Left lobe of liver (tissue), 2 donors: ENCODE measurements around the gene MS4A1. TPM values are rescaled to one million over a fixed set of nuclear protein-coding genes. Genes with fewer than 3 reads are reported as not detected.
"Not testable (repeated sequence)": the region's sequence is repeated elsewhere in the genome, so short reads cannot be mapped to it uniquely, and the experiment has no call there.

ENCODE experiments used
- ATAC-seq: fragments of 200-7000 bp; cut with Tn5 transposase; one replicate; pipeline ENCODE4 v1.9.1; 2020; ENCODE audit warnings: mild to moderate bottlenecking, moderate library complexity
- DNase-seq: peaks from one replicate; pipeline ENCODE4 v3.0.0-alpha.2; 2020; ENCODE audit warnings: low spot score
- total RNA-seq: library from RNA; stranded (reverse); gene quantifications from one replicate; pipeline ENCODE4 v1.2.1, GENCODE V29; 2021
- donor health status: DM: no; HTN: no; CAD: no; lungs with moderate emphysema.
- donor health status: DM: no; HTN: yes; CAD: no.

The MS4A1 gene
- total RNA-seq, 1 donor from 2014 or later, result 0.40 TPM

- DNase-seq (no peak), ATAC-seq (no peak)
Observed at GRCh38 chr11:60500276-60500910, 44.7 kb downstream of the MS4A1 start.

- DNase-seq (no peak), ATAC-seq (no peak)
Observed at GRCh38 chr11:60502221-60502775, 46.7 kb downstream of the MS4A1 start.

DNA sequence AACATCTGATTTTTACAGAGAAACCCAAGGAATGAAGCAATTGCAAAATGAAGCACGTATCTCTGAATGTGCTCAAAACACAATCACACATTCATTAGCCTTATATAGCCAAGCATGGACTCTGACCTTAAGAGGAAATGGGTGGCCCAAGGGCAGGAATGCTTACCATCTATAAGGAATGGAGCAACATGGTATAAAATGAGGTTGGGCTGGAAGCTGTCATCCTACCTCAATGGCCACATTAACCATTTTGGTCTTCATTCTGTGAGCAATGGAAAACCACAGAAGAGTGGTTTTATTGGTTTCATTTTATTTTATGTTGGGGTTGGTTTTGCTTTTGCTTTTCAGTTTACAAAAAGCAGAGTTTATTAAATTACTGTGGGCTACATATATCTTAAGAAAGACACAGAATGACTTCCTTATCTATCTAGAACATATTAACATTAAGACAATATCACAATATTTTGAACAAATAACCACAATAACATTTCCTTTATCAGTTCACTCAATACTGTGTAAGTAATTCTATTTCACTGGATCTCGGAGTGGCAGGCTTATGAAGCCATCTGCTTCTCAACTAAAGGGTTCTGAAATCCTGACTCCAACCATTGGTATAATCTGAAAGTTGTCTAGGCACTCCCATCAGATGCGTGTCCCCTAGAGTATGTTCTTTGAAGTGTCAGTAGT, 48.7 kb downstream of the MS4A1 start:
- ATAC-seq (no peak), DNase-seq (no peak)

DNA sequence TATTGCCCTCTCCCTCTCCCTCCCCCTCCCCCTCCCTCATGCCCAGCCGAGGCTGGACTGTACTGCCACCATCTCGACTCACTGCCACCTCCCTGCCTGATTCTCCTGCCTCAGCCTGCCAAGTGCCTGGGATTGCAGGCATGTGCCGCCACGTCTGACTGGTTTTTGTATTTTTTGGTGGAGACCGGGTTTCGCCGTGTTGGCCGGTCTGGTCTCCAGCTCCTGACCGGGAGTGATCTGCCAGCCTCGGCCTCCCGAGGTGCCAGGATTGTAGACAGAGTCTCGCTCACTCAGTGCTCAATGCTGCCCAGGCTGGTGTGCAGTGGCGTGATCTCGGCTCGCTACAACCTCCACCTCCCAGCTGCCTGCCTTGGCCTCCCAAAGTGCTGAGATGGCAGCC, 54.0 kb downstream of the MS4A1 start:
- not testable (repeated sequence) for DNase-seq, ATAC-seq

- ATAC-seq, DNase-seq: not testable (repeated sequence)
Observed at GRCh38 chr11:60510209-60510608, 54.6 kb downstream of the MS4A1 start.

DNA sequence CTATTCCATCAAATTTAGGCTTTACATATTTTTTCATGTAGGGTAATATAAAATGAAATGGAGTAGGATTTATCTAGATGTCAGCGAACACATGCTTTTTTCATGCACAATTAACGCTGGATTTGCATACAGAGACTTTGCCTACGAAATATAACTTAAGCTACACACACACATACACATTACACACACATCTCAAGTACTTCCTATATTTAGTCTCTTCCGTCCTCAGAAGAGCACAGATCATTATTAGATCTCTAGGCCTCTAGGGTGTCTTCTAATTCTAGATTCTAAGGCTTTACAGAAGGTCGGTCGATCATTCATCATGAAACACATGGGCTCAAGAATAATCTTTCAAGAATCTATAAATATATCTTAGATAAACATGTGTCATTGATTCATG, 55.7 kb downstream of the MS4A1 start:
- DNase-seq (no peak), ATAC-seq (no peak)

DNA sequence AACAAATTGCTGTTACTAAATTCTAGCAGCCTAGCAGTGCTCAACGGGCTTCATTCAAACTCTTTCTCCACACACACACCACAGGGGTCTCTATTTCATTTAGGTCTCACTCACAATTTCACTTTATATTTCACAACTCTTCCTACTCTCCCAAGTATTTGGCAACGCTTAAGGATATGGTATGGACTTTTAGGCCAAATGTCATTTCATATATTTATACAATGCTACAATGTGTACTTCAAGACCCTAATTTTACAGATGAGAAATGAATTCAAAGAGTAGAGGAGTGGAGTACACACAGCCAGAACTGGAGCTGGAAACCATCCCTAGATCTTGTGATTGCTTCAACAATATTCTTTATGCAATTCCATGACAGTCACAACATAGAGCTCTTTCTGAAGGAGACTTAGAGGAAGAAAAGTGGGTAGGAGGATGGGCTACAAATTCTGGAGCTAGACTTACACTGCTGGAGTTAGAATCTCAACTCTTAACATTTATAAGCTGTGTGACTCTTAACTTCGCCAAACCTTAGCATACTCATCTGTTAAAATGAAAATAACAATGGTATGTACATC, 57.1 kb downstream of the MS4A1 start:
- no peak for ATAC-seq
- no peak for DNase-seq

DNA sequence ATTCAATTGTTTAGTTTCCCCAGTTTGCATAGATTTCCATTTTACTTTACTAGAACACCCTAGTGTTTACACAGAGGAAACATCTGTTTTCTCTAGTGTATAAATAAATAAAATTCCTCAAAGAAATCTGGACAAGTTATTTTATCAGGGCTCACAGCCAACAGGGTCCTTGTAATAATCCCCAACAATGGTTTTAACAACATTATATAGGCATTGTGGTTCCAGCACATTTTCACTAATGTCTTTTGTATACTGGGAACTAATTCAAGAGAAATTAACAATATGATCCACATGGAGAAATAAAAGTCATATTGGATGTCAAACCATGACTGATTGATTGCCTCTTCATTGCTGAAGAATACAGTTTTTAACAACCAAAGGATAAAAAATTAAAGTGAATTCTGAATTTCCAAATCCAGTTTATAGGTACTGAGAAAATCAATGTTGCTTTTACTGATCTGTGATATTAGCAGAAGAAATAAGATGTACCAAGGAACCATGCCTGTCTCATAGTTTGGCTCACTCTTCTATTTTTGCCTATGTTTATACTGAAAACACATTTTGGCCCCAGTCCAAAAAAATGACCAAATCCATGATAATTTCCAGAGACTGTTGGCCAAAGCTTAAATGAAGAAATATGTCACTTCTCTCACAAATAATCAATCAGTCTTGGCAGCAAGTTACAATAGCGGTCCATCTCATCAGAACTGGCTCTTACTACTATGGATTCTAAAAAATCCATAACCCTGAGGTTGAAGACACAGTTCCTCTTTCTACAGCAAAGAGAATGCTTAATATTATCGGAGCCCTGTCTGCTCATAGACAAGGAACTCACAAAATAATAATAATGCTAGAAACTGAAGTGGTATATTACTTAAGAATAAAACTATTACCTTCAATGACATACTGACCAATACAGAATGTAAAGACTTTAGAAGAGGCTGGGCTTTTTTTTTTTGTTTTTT, 58.1 kb downstream of the MS4A1 start:
- no peak for DNase-seq
- ATAC-seq, result no peak

DNA sequence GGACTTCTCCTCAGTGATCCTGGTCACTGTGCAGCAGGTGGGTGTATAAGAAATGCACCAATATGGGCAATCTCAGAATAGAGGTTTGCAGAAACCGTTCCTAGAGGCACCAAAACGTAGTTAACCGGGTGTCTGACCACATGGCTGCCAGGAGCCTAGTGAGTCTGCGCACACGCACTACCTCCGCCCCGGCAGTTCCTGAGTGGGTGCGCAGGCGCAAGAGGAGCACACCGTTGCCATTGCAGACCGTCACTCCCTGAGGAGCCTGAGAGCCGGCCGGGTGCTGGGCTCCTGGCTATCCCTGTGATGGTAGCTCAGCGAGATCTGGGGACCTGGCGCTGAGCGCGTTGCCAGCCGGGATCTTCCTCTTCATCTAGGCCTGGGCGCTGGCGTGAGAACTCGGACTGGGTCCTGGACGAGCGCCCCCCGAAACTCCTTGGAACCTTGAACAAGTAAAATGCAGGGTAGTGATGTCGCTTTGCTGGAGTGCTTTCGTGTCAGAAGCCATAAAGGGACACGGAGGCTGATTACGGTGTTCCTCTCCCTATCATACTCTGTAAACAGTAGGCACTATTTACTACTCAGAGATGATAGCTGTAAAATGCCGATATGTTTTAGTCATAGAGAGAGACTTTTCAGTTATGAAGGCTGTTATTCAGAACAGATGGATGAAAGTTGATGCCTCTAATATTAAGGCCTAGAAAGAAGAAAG, 59.7 kb downstream of the MS4A1 start, which contains the start of gene MS4A13:
Gene MS4A13, plus strand, starts transcription at position 249 of the 712 bp plus-strand sequence. CDS start 2,692 bp downstream, outside the sequence.
- DNase-seq, result no peak

More for the DNA sequence above, 59.7 kb downstream of the MS4A1 start, which contains the start of gene MS4A13:
- ATAC-seq, result no peak

Other genes with a start within 250 kb of the MS4A1 start
- gene MS4A4E, start 212.7 kb upstream of the MS4A1 start, total RNA-seq, result 2.3 TPM
- 5.6 TPM for gene MS4A4A, start 175.2 kb upstream of the MS4A1 start, total RNA-seq
- gene MS4A6E, start 128.6 kb upstream of the MS4A1 start, total RNA-seq, result not detected
- 13.7 TPM for gene MS4A7, start 77.3 kb upstream of the MS4A1 start, total RNA-seq
- gene MS4A14, start 59.4 kb upstream of the MS4A1 start, total RNA-seq, result 0.43 TPM
- gene MS4A5, start 26.3 kb upstream of the MS4A1 start, total RNA-seq, result not detected
- not detected for gene MS4A12, start 36.9 kb downstream of the MS4A1 start, total RNA-seq
- gene MS4A13, start 59.5 kb downstream of the MS4A1 start, total RNA-seq, result not detected
- gene MS4A8, start 243.8 kb downstream of the MS4A1 start, total RNA-seq, result not detected